HEK293T (cell line): ENCODE data around the gene SETBP1.

Experiments used
- ARNT ChIP-seq: fragments of 450-650 bp; IDR thresholded peaks from 2 replicates; pipeline ENCODE4 v1.6.1; 2017; ENCODE audit warnings: mild to moderate bottlenecking
- CTBP1 ChIP-seq: fragments of 450-650 bp; IDR thresholded peaks from 2 replicates; pipeline ENCODE4 v1.6.1; 2016; ENCODE audit warnings: borderline replicate concordance
- FOXK2 ChIP-seq: fragments of 450-650 bp; IDR thresholded peaks from 2 replicates; pipeline ENCODE4 v1.6.1; 2016; ENCODE audit warnings: mild to moderate bottlenecking
- FOXM1 ChIP-seq: fragments of 450-650 bp; IDR thresholded peaks from 2 replicates; pipeline ENCODE4 v1.6.1; 2017; ENCODE audit warnings: mild to moderate bottlenecking, borderline replicate concordance
- LEF1 ChIP-seq: fragments of 450-650 bp; IDR thresholded peaks from 2 replicates; pipeline ENCODE4 v1.6.1; 2017; ENCODE audit warnings: mild to moderate bottlenecking, borderline replicate concordance
- SP1 ChIP-seq: fragments of 450-650 bp; IDR thresholded peaks from 2 replicates; pipeline ENCODE4 v1.6.1; 2017
- SUZ12 ChIP-seq: fragments of 450-650 bp; IDR thresholded peaks from 2 replicates; pipeline ENCODE4 v1.6.1; 2016; ENCODE audit warnings: mild to moderate bottlenecking
- TARDBP ChIP-seq: fragments of 450-650 bp; IDR thresholded peaks from 2 replicates; pipeline ENCODE4 v1.6.1; 2016
- ZNF384 ChIP-seq: fragments of 450-650 bp; IDR thresholded peaks from 2 replicates; pipeline ENCODE4 v1.6.1; 2016
- TF ChIP-seq, protein P1 (sequence below): fragments of 450-650 bp; IDR thresholded peaks from 2 replicates; pipeline ENCODE4 v1.6.1; 2016

DNA sequence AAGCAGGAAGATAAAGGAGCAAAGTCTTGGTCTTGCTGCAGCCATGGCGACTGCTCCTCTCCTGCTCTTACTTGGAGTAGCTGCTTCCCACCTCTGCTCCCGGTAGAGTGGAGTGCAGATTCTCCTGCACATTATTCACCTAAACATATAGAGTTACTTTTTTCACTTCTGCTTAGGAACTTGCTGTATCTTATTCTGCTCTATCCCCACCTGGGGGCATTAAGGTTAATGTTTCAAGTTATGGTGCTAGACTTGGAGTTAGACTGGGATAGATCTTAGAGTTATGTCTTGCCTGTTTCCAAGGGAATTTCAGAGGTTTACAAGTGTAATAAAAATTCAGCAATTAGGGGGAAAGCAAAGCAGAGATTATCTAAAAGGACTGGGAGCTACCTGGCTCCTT lies 144.2 kb downstream of the SETBP1 start:
- TF ChIP-seq, protein P1, sequence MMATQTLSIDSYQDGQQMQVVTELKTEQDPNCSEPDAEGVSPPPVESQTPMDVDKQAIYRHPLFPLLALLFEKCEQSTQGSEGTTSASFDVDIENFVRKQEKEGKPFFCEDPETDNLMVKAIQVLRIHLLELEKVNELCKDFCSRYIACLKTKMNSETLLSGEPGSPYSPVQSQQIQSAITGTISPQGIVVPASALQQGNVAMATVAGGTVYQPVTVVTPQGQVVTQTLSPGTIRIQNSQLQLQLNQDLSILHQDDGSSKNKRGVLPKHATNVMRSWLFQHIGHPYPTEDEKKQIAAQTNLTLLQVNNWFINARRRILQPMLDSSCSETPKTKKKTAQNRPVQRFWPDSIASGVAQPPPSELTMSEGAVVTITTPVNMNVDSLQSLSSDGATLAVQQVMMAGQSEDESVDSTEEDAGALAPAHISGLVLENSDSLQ = no peak
- TF ChIP-seq CTBP1 = no peak
- no peak for TF ChIP-seq SUZ12
- no peak for TF ChIP-seq ARNT
- no peak for TF ChIP-seq SP1
- TF ChIP-seq TARDBP = no peak
- TF ChIP-seq FOXK2 = no peak
- no peak for TF ChIP-seq LEF1
- TF ChIP-seq FOXM1 = no peak
- TF ChIP-seq ZNF384 = no peak
